Cortex of kidney (tissue), 1 donor: ENCODE results near the gene MAP3K5.
"Not testable (repeated sequence)": the region's sequence is repeated elsewhere in the genome, so short reads cannot be mapped to it uniquely, and the experiment has no call there.

ENCODE experiments used
- DNase-seq: peaks from one replicate; lab custom pipeline; 2025; lab: John Stamatoyannopoulos, UW

The MAP3K5 gene

GRCh38 chr6:136607932-136608772 lies 184.1 kb downstream of the MAP3K5 start:
- DNase-seq = no peak

GRCh38 chr6:136607204-136607931 lies 184.9 kb downstream of the MAP3K5 start:
- DNase-seq = no peak

DNA sequence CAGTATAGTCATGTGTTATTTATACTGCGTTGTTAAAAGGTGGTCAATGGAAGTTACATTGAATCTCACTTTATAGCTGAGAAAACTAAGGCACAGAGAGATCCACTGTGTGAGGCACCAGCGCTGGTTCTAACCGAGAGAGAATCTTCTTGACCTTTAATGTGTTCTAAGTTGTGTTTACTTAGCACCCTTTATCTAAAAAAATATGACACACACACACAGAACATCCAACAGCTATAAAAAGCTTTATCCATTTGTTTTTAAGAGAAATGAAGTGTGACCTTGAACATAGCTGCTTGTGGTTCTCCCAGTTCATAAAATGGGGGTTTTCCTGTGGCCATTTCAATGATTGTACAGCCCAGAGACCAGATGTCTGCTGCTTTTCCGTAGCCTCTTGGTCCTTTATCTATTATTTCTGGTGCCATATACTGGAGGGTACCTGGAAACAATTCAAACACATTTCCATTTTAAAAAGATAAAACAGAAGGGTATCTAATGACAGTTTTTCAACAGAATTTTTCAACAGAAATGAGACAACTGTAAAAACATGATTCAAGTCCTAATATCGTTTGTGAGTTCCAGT lies 187.3 kb downstream of the MAP3K5 start:
- DNase-seq = no peak

- no peak for DNase-seq
Measured at GRCh38 chr6:136604328-136604825, 187.9 kb downstream of the MAP3K5 start.

GRCh38 chr6:136600818-136601217 lies 191.5 kb downstream of the MAP3K5 start:
- DNase-seq = no peak

- DNase-seq = no peak
Measured at GRCh38 chr6:136599329-136600011, 192.8 kb downstream of the MAP3K5 start.

GRCh38 chr6:136598048-136598447 lies 194.2 kb downstream of the MAP3K5 start:
- no peak for DNase-seq

- no peak for DNase-seq
Measured at GRCh38 chr6:136594671-136595070, 197.6 kb downstream of the MAP3K5 start.

GRCh38 chr6:136593748-136594490 lies 198.4 kb downstream of the MAP3K5 start:
- no peak for DNase-seq

DNA sequence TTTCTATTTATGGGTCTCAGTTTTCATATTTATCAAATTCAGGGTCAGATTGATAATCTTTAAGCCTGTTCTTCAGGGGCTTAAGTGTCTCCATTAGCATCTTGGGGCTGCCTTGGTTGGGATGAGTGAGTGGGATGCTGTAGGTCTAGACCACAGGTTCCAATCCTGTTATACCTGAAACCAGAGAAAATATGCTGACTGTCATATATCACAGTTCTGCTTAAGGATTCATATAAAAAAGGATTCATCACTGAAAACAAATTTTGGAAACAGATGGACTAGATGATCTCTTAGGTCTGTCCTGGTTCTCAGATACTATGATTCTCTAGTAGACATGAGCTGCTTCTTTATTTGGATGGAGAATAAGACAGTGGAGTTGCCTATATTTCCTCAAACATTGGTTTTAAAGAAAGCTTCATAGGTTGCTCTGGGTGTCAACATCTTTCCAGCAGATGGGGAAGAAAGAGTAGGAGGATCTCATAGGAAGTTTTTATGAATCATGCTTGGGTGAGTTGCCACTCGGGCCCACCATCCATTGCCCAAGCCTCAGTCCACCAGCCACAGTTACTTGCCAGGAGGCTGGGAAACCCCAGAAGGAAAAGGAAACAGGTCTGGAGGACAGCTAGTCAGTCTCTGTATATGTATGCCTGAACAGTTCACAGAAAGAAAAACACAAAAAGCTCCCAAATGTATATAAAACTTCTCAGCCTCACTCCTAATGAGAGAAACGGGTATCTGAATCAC lies 199.2 kb downstream of the MAP3K5 start:
- no peak for DNase-seq

DNA sequence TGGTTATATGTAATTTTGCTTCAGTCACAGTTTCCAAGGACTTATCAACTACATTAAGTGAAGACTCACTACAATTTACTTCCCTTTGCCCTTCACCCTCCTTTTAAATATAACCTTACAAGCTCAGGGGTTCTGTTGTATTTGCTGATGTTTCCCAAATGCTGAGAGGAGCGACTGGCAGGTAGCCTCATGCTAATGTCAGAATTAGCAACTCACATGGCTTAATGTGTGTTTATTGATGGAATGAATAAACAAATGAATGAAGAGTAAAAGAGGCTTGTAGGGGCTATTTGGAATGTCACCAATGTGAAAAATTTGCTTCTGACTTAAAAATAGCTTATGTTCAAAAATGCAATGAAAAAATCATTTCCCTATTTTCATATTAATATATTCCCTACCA lies 200.7 kb downstream of the MAP3K5 start:
- DNase-seq = no peak

- DNase-seq = not testable (repeated sequence)
Measured at GRCh38 chr6:136590846-136591245, 201.4 kb downstream of the MAP3K5 start.

DNA sequence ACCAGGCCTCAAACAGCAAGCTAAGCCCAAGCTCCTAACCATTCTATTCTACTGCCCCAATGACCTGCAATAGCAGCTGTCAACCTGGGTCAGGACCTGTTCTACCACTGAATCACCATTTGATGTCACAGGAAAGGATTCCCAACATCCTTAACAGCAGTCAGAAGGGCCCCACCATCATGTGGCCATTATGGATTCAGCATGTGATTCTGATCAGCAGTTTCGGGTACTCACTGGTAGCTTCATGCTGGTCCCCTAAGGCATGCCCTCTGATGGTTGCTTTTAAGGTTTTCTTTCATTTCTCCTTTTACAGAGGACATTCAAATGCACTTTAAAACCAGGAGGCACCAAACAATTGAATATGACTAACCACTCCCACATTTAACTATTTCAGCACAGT lies 204.8 kb downstream of the MAP3K5 start:
- DNase-seq = no peak

- no peak for DNase-seq
Measured at GRCh38 chr6:136586295-136586694, 206.0 kb downstream of the MAP3K5 start.

DNA sequence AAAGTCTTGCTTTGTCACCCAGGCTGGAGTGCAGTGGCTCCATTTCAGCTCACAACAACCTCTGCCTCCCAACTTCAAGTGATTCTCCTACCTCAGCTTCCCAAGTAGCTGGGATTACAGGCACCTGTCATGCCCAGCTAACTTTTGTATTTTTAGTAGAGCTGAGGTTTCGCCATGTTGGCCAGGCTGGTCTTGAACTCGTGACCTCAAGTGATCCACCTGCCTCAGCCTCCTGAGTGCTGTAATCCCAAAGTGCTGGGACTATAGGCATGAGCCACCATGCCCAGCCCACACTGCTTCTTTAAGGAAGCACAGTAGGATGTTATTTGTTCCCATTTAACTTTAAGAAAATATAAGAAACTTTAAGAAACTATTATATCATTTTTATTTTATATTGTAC lies 206.8 kb downstream of the MAP3K5 start:
- not testable (repeated sequence) for DNase-seq

DNA sequence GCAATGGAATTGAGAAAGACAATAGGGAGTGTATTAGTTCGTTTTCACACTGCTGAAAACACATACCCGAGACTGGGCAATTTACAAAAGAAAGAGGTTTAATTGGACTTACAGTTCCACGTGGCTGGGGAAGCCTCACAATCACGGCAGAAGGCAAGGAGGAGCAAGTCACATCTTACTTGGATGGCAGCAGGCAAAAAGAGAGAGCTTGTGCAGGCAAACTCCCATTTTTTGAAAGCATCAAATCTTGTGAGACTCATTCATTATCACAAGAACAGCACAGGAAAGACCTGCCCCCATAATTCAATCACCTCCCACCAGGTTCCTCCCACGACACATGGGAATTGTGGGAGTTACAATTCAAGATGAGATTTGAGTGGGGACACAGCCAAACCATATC lies 208.0 kb downstream of the MAP3K5 start:
- DNase-seq = not testable (repeated sequence)

- no peak for DNase-seq
Measured at GRCh38 chr6:136582711-136583471, 209.4 kb downstream of the MAP3K5 start.

GRCh38 chr6:136579800-136580199 lies 212.5 kb downstream of the MAP3K5 start:
- no peak for DNase-seq

- no peak for DNase-seq
Measured at GRCh38 chr6:136576821-136577220, 215.5 kb downstream of the MAP3K5 start.

- DNase-seq = no peak
Measured at GRCh38 chr6:136571496-136571895, 220.8 kb downstream of the MAP3K5 start.
